ENCODE results near the gene SENP1.

- no peak for TF ChIP-seq CTCF (conservative IDR thresholded peaks at IDR 0.05; ENCODE audit: low read depth in 2 of 2)
- no peak for TF ChIP-seq EZH2 (IDR thresholded peaks at IDR 0.05; ENCODE audit: low read depth, unreplicated experiment)
- TF ChIP-seq REST (IDR thresholded peaks at IDR 0.05; ENCODE audit: unreplicated experiment) = no peak
- no peak for TF ChIP-seq EZH2phosphoT487 (IDR thresholded peaks at IDR 0.05; ENCODE audit: unreplicated experiment)
- no peak for TF ChIP-seq CREB1 (CRISPR knock-in tag; IDR thresholded peaks at IDR 0.05; ENCODE audit: low read depth)
- TF ChIP-seq POLR2AphosphoS5 (IDR thresholded peaks at IDR 0.05; ENCODE audit: low read depth) = no peak
- TF ChIP-seq STAT1 (IDR thresholded peaks at IDR 0.05; ENCODE audit: unreplicated experiment) = no peak
Measured at GRCh38 chr12:48045965-48046518, 59.8 kb downstream of the SENP1 start.
